DMS153 treated with DMSO at 0.1 percent for 48 hours (cell line): Measurements from ENCODE around the gene PTPRN2.
A peak's percentile ranks its signal among the peaks of the same experiment; 100 is the strongest.
"Not testable (repeated sequence)": the region's sequence is repeated elsewhere in the genome, so short reads cannot be mapped to it uniquely, and the experiment has no call there.

Experiments used
- DNase-seq: peaks from one replicate; lab custom pipeline; 2025; ENCODE audit not compliant: unreplicated experiment; lab: John Stamatoyannopoulos, UW

The PTPRN2 gene

DNA sequence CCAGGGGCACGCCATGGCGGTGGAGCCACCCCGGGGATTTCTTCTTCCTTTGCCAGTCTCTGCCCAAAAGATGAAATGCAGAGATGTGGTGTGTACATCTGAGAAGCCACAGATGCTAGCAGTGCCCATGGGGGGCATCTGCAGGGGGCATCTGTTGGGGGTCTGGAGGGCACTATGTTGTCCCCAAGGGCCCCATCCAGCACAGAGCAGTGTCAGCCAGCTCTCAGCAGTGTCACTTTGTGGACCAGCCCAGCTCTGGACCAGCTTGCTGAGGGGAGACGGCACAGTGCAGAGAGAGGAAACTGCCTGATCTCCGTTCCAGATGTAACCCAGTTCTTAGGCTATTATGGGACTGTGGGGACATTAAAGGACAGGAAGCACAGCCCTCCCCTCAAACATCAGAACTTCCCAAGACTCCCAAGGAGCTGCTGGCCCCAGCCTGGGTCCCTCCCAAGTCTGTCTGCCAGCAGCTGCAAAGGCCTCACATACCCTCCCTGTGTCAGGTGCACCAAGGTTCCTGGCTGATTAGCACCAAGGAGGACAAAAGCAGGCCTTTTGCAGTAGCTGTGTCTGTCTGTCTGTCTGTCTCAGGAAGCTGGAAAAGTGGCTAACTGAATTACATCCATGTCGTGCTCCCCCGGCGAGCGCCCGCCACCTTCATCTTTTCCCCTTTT is 536.5 kb downstream of the PTPRN2 start:
- no peak for DNase-seq

DNA sequence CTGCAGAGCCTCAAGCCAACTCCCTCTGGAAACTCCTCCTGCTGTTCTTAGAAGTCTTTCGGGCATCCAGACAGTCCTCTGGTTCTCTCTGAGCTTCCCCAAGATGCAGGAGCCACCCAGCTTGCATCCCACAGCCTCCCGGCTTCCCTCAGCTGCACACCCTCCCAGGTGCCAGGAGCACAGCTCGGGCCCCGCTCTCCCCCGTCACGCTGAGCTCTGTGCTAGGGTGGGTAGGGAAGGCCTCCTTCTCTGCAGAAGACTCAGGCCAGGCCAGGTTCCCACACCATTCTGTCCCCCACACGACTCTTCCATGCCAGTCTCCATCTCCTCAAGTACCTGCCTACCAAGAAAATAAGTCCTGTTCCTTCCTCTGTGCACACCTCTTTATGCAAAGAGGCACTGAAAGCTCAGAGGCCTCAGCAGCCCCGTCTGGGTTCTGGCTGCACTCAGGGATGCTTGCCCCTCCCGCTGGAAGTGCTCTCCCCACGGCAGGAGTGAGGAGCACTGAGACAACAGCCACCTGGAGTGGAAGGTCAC is 537.1 kb downstream of the PTPRN2 start:
- no peak for DNase-seq

DNA sequence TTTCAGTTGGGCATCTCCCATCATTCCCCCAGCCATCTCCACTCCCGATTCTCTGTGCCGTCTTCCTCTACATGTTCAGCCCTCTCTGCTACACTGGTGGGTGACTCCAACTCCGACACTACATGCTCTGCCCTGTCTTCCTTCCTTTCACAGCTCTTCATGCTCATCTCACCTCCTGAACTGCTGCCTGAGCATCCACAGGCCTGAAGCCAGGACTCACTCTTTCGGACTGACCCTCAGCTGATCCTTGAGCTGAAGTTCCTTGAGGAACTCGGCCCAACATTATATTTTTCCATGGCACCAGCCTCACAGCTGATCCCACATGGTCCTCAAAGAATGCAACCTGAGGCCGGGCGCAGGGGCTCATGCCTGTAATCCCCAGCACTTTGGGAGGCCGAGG is 538.4 kb downstream of the PTPRN2 start:
- no peak for DNase-seq

DNA sequence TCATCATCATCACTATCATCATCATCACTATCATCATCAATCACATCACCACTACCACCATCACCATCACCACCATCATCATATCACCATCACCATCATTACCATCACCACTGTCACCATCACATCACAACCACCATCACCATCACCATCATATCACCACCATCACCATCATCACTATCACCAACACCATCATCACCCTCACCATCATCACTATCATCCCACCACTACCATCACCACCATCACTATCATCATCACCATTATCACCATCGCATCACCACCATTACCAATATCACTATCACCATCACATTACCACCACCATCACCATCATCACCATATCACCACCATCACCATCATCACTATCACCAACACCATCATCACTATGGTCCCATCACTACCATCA is 539.1 kb downstream of the PTPRN2 start:
- DNase-seq = no peak

DNA sequence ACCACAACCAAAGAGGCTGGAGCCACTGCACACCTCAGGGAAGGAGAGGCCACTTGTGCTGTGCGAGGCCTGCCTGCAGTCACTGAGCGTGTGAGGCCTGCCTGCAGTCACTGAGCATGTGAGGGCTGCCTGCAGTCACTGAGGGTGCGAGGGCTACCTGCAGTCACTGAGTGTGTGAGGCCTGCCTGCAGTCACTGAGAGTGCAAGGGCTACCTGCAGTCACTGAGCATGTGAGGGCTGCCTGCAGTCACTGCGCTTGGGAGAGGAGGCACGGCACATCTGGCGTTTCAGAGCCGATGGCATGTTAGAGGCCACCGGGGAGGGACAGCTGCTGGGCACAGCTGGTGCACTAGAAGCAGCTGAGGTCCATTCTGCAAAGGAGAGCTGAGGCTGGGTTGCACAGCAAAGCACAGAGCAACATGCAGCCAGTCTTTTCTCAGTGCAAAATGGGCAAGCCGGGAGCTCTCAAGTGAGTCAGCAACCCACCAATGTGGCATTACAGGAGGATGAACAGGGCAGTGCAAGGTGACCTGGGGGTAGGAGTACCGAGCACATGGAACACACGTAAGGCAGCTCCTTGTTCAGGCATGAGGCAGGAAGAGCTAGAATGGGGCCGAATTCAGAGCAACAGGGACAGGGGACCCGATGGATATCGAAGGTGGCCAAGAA is 540.1 kb downstream of the PTPRN2 start:
- DNase-seq = no peak

DNA sequence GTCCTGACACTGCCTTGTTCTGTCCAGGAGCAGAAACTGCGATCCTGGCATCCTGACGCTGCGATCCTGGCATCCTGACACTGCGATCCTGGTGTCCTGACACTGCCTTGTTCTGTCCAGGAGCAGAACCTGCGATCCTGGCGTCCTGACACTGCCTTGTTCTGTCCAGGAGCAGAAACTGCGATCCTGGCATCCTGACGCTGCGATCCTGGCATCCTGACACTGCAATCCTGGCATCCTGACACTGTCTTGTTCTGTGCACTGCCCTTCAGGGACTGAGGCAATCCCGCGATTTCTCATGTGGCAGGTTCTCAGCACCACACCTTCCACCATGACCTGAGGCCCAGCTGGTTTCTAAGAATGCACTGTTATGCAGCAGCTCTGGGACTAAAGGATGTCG is 541.4 kb downstream of the PTPRN2 start:
- DNase-seq = not testable (repeated sequence)

DNA sequence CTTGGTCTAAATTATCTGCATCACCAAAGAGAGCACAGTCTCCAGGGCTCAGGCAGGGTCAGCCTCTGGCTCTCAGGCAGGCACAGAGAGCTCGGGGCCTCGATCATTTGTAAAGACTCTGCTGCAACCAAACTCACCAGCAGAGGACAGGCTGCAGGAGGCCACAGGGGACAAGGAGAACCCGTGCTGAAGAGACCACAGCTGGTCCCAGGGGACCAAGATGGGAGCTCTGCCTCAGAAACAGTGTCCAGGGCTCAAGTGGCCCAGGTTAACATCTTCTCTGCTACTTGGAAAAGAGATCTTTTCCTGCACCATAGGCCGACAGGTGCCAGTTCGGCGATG is 543.2 kb downstream of the PTPRN2 start:
- DNase-seq = no peak

DNA sequence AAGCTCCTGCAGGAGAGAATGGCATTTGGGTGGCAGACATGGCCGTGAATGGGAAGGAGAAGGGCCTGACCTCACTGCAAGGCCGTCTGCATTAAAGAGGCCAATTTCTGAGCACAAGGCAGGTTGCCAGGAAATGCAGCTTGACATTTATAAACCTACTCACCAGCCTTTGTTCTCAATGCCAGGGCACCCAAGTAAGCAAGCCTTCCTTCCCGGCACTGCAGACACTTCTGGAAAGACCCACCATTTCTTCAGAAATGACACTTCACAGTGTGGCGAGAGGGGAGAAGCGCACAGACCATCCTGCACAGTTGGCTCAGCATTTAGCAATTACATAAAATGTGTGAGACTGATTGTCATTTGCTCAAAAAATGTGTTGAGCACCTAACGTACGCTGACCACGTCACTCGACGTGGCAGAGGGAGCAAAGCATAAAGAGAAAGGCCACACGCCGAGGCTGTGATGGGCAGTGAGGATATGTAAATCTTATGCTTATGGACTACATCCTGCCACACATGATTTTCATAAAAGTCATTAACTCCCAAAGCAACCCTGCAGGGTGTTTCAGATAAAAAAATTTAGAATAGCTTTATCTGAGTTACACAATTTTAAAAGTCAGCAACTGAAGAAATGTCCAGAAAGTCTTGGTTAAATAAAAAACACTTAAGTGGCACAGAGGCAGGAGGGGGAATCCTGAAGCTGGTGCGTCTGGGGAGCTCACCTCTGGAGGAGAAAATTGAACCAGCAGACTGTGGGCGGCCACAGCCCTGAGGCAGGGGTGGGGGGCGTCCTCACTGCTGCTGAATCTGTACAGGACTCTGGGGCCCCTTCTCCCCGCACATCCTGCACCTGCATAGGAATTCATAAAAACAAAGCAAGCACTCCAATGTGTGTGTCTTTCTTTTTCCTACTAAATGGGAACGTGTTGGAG is 543.8 kb downstream of the PTPRN2 start:
- peak; percentile 36 for DNase-seq

DNA sequence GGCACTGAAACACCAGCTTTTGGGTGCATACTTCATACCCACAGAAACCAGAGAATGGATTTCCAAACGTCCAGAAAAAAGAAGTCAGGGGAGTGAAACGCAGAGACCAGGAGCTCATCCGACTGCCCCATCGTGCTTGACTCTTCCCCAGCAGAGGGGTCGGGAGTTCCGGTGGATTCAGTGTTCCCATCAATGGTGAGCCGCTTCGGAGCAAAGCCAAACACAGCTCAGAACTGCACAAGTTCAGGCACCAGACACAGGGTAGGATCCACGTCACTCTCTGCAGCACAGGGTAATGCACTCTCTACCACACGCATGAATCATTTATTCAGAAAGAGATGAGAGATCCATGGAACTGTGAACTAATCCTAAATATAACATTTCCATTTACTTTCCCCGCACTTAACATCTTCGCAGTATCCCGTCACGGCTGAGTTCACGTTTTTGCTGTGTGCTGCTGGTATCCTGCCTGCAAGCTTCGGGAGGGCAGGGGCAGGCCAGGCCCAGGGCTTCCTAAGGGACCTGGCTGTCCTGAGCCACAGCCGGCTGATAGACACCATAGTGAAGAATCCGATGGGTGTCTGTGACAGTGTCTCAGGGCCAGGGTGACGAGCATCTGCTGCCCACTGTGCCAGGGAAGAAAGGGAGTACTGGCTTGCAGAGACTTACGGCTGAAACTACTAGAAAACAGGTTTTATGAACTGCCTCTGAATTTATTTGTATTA is 545.3 kb downstream of the PTPRN2 start:
- no peak for DNase-seq

DNA sequence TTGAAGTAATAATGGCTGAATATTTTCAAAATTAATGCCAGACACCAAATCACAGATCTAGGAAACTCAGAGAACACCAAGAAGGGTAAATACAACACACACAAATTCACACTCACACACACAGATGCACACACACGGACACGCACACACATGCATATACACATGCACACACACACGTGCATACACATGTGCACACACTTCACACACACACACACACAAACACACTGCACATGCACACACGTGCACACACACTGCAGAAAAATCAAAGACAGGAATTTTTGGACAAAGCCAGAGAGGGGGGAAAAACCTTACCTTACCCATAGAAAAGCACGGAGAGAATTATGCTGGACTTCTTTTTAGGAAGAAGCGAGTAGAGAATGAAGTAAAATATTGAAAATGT is 547.4 kb downstream of the PTPRN2 start:
- no peak for DNase-seq

DNA sequence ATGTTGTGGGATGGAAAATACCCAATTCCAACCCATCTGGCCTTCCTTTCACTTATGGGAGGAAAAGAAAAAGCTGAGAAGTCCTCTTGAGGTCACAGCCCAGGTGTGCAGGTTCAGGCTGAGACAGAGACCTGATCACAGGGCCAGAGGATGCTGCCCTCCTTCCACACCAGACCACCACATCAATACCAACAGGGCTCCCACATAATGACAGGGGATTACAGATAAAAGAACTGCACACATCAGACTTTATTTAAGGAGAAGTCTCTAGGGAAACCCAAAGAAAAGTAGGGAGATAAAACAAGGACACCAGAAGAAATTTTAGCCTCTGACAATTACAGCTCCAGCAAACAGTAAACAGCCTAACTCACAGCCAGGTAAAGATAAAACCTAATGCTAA is 548.4 kb downstream of the PTPRN2 start:
- no peak for DNase-seq

DNA sequence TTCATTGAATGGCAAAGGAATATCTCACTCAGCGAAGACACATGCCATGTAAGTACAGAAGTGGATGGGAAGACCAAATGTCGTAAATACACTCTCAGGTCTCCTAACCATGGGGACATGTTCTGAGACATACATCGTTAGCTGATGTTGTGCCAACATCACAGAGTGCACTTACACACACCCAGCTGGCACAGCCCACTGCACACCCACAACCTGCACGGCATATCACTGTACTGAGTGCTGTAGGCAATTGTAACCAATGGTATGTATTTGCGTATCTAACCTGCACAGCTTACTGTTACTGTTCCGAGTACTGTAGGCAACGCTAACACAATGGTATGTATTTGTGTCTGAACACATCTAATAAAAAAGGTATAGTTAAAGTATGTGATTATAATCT is 550.4 kb downstream of the PTPRN2 start:
- no peak for DNase-seq

DNA sequence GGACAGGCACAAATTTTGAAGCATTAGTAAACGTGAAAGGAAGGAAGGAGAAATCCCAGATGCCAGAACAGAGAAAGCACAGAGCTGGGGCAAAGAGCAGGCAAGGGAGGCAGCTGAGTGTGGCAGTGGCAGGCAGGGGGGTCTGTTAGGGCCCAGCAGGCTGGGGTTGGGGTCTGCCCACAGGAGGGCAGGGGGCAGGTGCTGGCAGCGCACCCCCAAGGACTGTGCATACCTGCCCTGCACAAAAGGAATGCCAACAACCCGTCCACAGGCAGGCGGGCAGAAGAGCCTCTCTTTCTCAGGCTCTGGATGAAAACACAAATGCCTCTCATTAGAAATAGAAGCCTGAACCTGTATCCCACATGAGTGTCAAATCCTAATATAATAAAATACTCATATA is 552.3 kb downstream of the PTPRN2 start:
- no peak for DNase-seq

DNA sequence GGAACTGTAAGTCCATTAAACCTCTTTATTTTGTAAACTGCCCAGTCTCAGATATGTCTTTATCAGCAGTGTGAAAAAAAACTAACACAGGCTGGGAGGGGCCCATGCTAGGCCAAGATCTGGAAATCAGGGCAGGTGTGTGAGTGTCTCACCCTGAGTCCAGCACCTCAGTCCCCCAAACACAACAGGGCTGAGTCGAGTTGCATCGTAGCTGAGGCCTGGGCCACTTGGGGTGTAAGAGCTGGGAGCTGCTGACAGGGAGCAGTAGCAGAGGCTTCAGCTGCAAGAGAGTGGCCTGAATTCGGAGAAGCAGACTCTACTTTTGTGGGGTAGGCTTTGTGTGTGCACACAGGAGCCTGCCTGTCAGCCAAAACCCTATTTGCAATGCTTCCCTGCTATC is 553.1 kb downstream of the PTPRN2 start:
- DNase-seq = no peak

DNA sequence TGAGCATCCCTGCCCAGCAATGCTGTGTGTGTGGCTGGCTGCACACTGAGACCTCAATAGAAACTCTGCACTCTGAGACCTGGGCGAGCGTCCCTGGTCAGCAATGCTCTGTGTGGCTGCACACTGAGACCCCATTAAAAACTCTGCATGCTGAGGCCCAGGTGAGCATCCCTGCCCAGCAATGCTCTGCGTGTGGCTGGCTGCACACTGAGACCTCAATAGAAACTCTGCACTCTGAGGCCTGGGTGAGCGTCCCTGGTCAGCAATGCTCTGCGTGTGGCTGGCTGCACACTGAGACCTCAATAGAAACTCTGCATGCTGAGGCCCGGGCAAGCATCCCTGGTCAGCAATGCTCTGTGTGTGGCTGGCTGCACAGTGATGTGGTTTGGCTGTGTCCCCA is 553.7 kb downstream of the PTPRN2 start:
- DNase-seq = not testable (repeated sequence)

DNA sequence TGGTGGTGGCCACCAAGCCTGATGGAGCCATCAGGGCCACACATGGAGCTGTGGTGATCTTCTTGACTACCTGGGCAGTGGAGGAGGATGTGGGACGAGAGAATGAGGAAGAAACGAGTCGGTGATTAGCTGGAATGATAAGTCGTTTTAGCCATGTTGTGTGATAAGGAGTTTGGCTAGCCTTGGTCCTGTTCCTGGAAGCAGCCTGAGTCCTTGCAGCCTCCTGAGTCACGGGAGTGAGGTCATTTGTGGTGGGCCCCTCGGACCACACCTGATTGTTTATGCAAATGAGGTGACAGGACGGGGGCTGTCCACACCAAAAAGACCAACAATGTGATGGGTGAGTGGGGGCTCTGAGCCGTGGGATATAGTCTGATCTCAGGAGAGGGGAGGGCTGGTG is 554.4 kb downstream of the PTPRN2 start:
- no peak for DNase-seq

DNA sequence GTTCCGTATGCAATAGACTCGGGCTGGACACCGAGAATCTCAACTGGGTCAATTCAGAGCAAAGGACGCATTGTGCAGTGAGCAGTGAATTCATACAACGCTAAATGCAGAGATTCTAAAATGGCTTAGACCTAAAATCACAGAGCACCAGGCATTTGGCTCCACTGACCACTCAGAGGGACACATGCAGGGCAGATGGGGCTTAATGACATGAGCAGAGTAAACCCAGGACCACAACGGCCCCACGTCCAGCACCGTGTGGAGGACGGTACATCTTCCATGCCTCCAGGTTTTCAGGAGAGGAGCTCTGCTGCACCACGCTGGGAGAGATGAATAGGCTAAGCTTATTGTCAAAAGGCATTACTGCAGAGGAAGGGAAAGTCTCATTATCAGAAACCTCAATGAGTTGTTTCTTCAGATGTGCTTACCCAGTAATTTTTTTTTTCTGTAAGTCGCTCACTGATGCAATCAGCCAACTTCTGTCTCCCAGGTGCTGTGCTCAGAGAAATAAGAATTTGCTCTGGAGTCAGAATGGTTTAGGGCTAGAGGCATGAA is 555.0 kb downstream of the PTPRN2 start:
- no peak for DNase-seq

DNA sequence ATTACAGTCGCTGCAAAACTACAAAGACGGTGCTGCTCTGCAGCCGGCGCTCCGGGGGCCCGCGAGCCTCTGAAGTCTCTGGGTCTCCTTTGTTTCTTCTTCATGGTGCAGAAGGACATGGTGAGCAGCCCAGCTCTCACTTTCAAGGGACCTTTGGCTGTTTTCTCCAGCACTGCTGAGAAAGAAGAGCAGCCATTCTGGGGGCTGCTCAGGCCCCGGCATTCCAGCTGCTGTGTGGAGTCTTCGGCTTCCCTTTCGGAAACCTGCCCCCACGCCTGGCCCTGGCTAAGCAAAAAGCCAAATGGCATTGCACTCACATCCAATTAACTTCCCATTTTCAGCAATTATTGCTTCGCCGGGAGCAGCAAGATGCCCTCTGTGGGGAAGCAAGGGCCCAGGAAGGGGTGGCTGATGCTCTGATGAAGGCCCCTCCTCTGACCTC is 555.7 kb downstream of the PTPRN2 start:
- DNase-seq = no peak

DNA sequence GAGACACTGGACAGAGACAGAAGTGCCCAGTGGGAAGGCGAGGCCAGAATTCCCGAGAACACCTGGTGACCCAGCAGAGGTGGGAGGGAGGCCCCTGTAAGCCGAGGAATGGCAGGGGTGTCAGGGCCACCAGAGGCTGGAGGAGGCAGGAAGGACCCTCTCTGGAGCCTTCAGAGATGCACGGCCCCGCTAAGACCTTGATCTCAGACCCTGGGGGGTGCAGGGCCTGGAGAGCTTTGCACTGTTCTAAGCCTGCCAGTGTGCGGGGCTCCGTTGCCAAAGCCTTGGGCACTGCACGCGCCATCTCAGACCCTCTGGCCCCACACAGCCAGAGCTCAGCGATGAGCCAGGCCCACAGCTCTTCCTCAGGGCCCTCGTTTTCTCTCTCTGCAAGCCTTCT is 557.1 kb downstream of the PTPRN2 start:
- DNase-seq = no peak

DNA sequence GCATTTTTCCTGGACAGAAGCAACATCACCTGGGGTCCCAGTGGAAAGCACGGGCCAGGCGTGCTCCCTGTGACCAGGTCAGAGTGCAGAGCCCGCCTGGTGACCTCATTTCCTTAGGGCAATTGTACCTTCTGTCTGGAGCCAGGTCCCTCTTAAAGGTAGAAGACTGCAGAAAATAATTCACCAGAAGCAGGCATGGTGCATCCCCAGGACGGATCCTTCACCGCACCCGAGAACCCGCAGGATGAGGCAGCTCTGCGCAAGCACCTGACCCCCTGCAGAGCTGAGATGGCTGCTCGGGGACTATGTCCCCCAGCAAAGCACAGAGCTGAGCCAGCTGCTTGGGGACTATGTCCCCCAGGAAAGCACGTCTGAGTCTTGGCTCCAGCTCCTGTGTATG is 557.6 kb downstream of the PTPRN2 start:
- DNase-seq = no peak

DNA sequence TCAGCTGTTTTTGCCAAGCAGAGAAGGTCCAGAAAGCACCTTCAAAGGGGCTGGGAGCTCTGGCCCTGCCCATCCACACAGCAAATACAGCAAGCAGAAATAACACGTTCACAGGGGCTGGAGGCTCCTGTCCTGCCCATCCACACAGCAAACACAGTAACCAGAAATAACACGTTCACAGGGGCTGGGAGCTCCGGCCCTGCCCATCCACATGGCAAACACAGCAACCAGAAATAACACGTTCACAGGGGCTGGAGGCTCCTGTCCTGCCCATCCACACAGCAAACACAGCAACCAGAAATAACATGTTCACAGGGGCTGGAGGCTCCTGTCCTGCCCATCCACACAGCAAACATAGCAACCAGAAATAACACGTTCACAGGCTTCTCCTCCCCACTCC is 558.1 kb downstream of the PTPRN2 start:
- no peak for DNase-seq
